HG03280 (cell line): ENCODE data around the gene ADGRD1.

Experiments used
- ATAC-seq: cut with Tn5 transposase; IDR thresholded peaks from one replicate; pipeline ENCODE4 v1.9.1; 2021; ENCODE audit warnings: mild to moderate bottlenecking, moderate library complexity; ENCODE audit not compliant: unreplicated experiment

The ADGRD1 gene

GRCh38 chr12:130965214-130965613 lies 11.5 kb downstream of the ADGRD1 start:
- no peak for ATAC-seq

GRCh38 chr12:130965668-130966067 lies 12.0 kb downstream of the ADGRD1 start:
- no peak for ATAC-seq

- ATAC-seq: no peak
Observed at GRCh38 chr12:130966443-130967030, 12.8 kb downstream of the ADGRD1 start.

GRCh38 chr12:130967636-130968035 lies 13.9 kb downstream of the ADGRD1 start:
- ATAC-seq: no peak

GRCh38 chr12:130968611-130969010 lies 14.9 kb downstream of the ADGRD1 start:
- no peak for ATAC-seq

GRCh38 chr12:130969223-130969622 lies 15.5 kb downstream of the ADGRD1 start:
- ATAC-seq: no peak

GRCh38 chr12:130970165-130970907 lies 16.6 kb downstream of the ADGRD1 start:
- ATAC-seq: no peak

- no peak for ATAC-seq
Observed at GRCh38 chr12:130970908-130971233, 17.2 kb downstream of the ADGRD1 start.

GRCh38 chr12:130971925-130972585 lies 18.3 kb downstream of the ADGRD1 start:
- ATAC-seq: no peak

- ATAC-seq: no peak
Observed at GRCh38 chr12:130972586-130972950, 18.9 kb downstream of the ADGRD1 start.

GRCh38 chr12:130973109-130973508 lies 19.4 kb downstream of the ADGRD1 start:
- ATAC-seq: no peak

GRCh38 chr12:130973906-130974305 lies 20.2 kb downstream of the ADGRD1 start:
- no peak for ATAC-seq

GRCh38 chr12:130975116-130975515 lies 21.4 kb downstream of the ADGRD1 start:
- ATAC-seq: no peak

- ATAC-seq: no peak
Observed at GRCh38 chr12:130976171-130976720, 22.5 kb downstream of the ADGRD1 start.

GRCh38 chr12:130977046-130977742 lies 23.5 kb downstream of the ADGRD1 start:
- ATAC-seq: no peak

- ATAC-seq: no peak
Observed at GRCh38 chr12:130977743-130978095, 24.0 kb downstream of the ADGRD1 start.

GRCh38 chr12:130978785-130979184 lies 25.1 kb downstream of the ADGRD1 start:
- no peak for ATAC-seq

GRCh38 chr12:130981074-130981742 lies 27.5 kb downstream of the ADGRD1 start:
- no peak for ATAC-seq

- no peak for ATAC-seq
Observed at GRCh38 chr12:130981911-130982310, 28.2 kb downstream of the ADGRD1 start.

GRCh38 chr12:130982565-130983225 lies 29.0 kb downstream of the ADGRD1 start:
- no peak for ATAC-seq
